GM18517 (cell line): Measurements from ENCODE around the gene HEATR5B.
"Not testable (repeated sequence)": the region's sequence is repeated elsewhere in the genome, so short reads cannot be mapped to it uniquely, and the experiment has no call there.

Source experiments
- ATAC-seq: cut with Tn5 transposase; IDR thresholded peaks from one replicate; pipeline ENCODE4 v1.9.1; 2021; ENCODE audit warnings: mild to moderate bottlenecking, moderate library complexity; ENCODE audit not compliant: unreplicated experiment

Gene HEATR5B

GRCh38 chr2:36988008-36988407 is 96.2 kb downstream of the HEATR5B start:
- no peak for ATAC-seq

GRCh38 chr2:36982467-36982866 is 101.7 kb downstream of the HEATR5B start:
- no peak for ATAC-seq

- ATAC-seq: no peak
These were observed 102.3 kb downstream of the HEATR5B start for GRCh38 chr2:36981911-36982310.

GRCh38 chr2:36979007-36979406 is 105.2 kb downstream of the HEATR5B start:
- ATAC-seq: not testable (repeated sequence)

GRCh38 chr2:36976065-36976464 is 108.1 kb downstream of the HEATR5B start:
- no peak for ATAC-seq

- ATAC-seq: no peak
These were observed 108.9 kb downstream of the HEATR5B start for GRCh38 chr2:36975306-36975705.

- no peak for ATAC-seq
These were observed 110.9 kb downstream of the HEATR5B start for GRCh38 chr2:36973320-36973719.

GRCh38 chr2:36971990-36972389 is 112.2 kb downstream of the HEATR5B start:
- no peak for ATAC-seq

GRCh38 chr2:36967236-36967876 is 116.8 kb downstream of the HEATR5B start:
- ATAC-seq: no peak

GRCh38 chr2:36966370-36967235 is 117.6 kb downstream of the HEATR5B start, which contains the start of gene STRN:
STRN (minus strand) TSS chr2:36966536; CDS start chr2:36966463, 73 bp downstream.
- ATAC-seq: peak; percentile 96

GRCh38 chr2:36965751-36966369 is 118.3 kb downstream of the HEATR5B start:
- peak; percentile 50 for ATAC-seq

GRCh38 chr2:36965206-36965605 is 119.0 kb downstream of the HEATR5B start:
- no peak for ATAC-seq

- ATAC-seq: no peak
These were observed 119.6 kb downstream of the HEATR5B start for GRCh38 chr2:36964496-36965058.

GRCh38 chr2:36963734-36964133 is 120.4 kb downstream of the HEATR5B start:
- ATAC-seq: no peak

- no peak for ATAC-seq
These were observed 121.1 kb downstream of the HEATR5B start for GRCh38 chr2:36963106-36963505.

- no peak for ATAC-seq
These were observed 123.4 kb downstream of the HEATR5B start for GRCh38 chr2:36960773-36961172.

GRCh38 chr2:36960005-36960675 is 124.0 kb downstream of the HEATR5B start:
- no peak for ATAC-seq

GRCh38 chr2:36954977-36955607 is 129.1 kb downstream of the HEATR5B start:
- ATAC-seq: no peak

GRCh38 chr2:36952748-36953197 is 131.4 kb downstream of the HEATR5B start:
- no peak for ATAC-seq

GRCh38 chr2:36951574-36951973 is 132.6 kb downstream of the HEATR5B start:
- ATAC-seq: no peak
